NCI-H526 treated with DMSO at 0.1 percent for 48 hours (cell line): ENCODE results near the gene TRHDE.

Experiments used
- DNase-seq: peaks from one replicate; lab custom pipeline; 2025; lab: John Stamatoyannopoulos, UW

Gene TRHDE

DNA sequence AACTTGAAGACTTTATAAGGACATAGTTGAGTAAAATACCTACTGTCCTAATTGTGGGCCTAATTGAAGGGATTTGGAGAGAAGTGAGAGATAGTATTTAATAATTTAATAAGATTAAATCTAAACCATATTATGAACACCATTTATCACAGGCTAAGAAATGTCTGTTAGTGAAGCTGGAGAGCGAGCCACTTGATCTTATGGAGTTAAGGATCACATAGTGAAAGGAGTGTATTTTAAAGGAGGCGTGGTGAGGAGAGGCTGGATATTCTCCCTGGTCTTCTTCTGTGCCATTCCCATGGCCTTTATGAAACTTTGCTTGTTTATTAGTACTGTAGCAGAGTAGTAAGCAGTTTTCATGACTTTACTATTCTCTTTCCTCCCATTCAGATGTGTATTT, 172.4 kb downstream of the TRHDE start:
- DNase-seq = no peak

DNA sequence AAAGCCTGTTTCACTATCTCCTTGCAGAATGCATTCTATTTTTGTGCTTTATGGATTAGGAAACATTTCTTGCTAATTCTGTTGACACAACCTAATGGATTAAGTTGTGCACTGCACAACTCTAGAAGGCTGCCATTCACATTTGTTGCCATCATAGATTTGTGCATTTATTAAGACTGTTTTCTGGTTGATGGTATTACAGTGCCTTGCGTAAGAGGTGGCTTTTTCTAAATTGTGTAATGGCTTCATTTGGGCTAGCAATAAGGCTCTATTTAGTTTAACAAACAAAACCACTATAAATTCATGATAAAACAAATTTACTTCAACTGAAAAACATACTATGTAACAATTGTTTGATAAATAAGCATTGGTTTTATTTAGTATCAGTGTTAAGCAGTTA, 175.9 kb downstream of the TRHDE start:
- DNase-seq = no peak

DNA sequence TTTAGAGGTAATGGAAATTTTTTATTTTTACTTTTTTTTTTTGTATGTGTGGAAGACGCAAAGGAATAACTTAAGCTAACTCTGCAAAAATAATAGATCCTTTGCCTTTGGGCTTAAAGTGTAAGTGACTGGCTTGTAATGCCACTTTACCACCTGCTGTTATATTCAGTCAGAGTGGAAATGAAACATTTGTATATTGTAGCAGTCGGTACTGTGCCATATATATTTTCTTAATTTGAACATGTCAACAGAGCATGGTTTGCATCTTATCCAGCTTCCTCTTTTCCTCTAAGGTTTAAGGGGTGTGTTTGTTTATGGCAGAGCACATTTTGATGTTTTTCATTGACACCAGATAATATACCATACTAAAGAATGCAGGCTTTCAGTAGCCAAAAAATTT, 176.6 kb downstream of the TRHDE start:
- DNase-seq = no peak

DNA sequence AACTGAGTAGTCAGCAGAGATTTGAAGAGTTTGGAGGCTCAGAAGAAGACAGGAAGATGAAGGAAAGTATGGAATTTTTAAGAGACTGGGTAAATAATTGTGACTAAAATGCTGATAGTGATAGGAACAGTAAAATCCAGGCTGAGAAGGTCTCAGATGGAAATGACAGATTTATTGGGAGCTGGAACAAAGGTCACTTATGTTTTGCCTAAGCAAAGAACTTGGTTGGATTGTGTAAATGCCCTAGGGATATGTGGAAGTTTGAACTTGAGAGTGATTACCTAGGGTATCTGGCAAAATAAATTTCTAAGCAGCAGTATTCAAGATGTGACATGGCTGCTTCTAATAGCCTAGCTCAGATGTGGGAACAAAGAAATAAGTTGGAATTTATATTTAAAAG, 180.9 kb downstream of the TRHDE start:
- no peak for DNase-seq

DNA sequence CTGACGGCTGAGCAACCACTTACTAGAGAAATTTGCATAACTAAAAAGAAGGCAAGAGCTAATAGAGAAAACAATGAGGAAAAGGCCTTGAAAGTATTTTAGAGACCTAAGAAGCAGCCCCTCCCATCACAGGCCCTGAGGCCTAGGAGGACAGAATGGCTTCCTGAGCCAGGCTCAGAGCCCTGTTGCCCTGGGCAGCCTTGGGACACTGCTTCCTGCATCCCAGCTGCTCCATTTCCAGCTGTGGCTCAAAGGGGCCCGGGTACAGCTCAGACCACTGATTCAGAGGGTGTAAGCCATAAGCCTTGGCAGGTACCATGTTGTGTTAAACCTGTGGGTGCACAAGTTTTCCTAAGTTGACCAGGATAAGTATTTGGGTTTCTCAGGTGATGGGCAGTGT, 181.4 kb downstream of the TRHDE start:
- no peak for DNase-seq

DNA sequence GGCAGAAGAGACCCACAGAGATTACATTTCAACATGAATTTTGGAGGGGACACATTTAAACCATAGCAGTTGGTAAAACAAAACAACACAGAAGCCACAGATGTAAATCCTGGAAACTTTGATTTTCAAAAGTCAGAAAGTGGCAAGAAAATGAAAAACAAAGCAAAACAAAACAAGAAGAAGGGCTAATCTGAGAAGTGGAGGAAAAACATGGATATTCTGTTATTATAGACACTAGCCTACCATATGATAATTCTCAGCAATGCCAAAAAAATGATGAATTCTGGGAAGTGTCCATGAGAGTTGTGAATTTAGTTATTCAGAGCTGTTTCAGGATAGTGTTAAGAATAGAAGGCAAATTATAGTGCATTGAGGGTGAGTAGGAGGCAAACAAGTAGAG, 192.3 kb downstream of the TRHDE start:
- no peak for DNase-seq

DNA sequence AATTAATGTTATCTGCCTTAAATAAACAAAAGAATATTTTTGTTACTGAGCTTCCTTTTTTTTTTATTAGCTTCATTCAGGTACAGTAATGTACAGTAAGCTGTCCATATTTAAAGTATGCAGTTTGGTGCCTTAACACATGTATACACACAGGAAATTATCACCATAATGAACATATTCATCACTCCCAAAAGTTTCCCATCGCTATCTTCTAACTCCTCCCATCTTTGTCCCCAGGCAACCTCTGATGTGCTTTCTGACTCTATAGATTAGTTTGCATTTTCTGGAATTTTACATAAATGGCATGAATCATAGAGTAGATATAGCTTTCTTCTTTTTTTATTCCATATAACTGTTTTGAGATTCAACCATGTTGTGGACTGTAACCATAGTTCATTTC, 193.0 kb downstream of the TRHDE start:
- DNase-seq = no peak

DNA sequence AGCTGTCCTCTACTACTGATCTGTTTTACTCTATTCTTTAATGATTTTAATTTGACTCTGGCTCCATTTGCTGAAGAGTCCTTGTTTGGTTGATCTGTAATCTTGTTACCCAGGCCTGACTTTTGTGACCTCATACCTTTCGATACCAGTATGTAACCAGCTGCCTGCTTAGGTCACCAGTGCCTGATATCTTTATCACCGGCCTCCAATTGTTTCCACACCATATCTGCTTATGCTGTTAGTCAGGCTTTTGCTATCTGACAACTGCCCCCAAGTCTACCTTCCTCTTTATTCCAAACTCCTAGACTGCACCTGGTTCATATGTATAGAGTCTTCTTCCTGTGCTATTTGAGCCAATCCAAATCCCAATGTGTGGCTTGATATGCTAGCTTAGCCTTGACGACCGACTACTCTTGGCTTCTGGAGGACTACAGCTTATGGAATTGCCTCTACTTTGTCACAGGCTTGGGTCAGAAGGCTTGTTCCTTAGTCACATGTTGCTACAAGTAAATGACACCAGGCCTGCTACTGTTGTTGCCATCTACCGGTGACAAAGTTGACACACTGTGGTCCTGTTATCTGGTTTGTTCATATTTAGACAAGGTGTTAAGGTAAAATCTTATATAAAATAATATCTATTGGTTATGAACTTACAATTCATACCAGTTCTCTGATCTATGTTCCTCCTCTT, 193.9 kb downstream of the TRHDE start:
- no peak for DNase-seq

DNA sequence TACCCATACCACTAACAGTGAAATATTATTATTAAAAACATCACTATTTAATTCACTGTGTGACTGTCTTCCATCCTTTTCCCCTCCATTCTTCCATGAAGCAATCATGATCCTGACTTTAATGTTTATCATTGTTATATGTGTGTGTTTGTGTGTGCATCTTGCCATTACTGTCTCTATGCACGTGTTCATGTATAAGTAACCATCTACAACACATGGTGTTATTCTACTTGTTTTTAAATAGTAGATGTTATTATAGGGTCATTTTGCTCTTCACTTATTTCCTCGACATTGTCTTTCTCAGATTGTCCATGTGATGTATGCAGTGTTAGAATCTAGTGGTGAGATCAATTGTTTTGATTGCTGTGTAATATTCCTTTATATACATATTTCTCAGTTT, 195.8 kb downstream of the TRHDE start:
- DNase-seq = no peak

DNA sequence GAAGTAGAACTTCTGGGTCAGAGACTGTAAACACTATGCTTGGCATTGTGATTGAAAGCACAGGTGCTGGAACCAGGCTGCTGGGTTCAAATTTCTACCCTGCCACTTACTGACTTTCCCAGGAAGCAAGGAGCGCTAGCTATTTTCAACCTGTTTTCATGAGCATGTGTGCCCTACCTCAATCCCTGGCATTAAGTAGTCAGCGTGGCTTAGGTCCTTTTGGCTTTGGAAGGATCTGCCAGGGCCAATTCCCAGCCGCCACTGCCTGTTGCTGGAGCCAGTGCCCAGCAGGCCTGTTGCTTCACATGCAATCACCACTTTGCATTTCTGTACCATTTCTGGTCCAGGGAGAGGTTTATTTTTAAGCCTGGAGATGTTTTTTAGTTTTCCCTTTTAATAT, 196.3 kb downstream of the TRHDE start:
- DNase-seq = no peak

DNA sequence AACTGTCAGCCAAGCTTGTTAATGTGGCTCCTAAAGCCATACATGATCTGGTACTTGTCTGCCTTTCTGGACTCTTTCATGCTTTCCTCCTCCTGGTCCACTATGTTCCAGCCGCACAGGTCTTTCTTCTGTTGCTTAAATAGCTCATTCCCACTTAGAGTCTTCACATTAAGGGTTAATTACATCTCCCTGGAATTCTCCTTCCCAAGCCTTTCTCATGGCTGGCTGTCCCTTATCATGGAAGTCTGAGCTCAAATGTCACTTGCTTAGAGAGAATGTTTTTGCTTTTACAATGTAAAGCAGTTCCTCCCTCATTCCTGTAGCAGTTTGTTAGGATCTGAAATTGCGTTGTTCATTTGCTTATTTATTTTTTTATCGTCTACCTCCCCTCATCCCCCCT, 199.6 kb downstream of the TRHDE start:
- no peak for DNase-seq

DNA sequence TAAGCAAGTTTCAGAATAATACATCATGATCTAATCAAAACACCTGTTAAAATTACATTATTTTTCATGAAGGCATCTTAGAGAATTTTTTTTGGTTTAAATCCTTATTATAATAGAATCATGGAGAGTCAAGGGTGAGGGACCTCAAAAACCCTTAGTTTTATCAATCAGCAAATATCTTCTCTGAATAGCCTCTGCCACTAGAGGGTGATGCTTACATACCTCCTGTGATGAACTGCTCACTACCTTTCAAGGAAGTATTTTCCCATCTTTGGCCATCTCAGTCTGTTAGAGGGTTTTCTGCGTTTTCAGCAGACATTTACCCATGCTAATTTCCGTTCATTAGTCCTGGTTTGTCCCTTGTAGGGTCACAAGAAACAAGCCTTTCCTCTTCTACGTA, 200.2 kb downstream of the TRHDE start:
- DNase-seq = no peak

DNA sequence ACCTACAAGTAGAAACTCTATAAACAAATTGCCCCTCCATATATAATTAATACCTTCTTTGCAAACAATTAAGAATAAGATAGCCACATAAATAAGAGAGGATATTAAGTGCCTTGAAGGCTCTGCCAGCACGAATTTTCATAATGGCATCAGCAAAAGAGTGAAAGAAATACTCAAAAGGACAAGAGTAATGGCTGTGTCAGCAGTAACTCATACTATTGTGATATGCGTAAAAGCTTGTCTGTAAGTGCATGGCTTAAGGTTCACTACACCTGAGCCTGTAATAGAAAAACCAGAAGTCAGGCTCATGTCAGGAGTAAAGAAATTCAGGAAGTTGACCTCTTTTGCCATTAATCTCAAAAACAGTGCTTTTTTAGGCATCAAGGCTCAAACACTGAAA, 204.1 kb downstream of the TRHDE start:
- no peak for DNase-seq

DNA sequence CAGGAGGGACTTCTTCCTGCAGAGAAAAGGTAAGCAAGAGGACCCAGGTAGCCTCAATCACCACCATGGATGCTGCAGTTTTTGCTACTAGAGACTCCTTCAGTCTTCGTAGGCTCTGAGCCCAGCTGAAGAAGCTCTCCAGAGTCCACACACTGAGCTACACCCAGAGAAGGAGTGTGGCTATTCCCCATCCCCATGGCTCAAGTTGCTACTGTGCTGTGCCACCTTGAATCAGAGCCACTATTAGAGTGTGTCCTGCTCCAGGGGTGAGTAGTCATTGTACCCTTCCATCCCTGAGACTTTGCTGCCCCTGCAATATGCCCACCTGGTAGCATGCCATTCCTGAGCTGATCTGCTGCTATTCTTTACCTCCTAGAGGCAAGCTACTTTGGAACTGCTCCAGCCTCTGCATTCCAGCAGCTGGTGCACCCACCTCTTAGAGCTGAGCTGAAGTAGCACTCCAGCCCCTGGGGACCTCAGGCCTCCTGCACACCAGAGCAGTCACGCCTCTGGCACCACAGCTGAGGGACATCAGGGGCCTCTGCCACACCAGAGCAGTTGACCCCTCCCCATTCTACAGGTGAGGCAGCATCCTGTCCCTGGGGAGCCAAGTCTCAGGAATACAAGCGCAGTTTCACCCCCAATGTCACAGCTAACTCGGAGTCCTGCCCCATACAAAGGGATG, 213.0 kb downstream of the TRHDE start:
- DNase-seq = no peak

DNA sequence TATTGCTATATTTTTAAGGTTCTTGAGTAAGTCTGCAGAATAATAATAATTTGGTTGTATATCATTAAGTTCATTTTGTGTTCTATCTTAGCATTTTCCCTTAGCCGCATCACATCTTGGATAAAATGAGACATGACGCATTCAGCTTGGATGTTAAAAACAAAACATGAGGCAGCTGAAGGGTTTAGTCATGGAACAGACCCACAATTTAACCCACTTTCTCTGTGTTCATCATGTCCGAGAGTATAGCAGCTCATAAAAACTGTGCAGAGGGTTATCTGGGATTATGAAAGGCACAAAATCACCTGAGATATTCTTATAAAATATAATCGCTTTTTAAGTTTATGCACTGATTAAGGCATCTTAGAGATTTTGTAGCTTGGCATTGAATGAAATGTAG, 219.3 kb downstream of the TRHDE start:
- no peak for DNase-seq

DNA sequence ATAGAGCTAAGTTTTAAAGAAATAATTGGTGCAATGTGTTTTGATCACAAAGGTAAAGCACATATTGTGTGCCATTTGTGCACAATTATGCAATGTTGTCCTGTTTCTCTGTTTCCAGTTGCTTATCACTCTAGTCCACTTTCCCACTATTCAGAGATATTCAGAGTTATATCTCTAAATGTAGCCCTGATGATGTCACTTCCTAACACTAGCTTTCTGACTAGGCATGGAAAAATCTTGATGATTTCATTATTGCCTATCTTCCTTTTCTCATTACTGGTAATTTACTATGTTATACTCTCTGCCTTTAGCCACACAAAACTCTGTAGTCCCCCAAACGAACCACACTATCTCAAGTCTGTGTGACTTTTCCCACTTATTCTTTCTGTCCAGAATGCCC, 221.2 kb downstream of the TRHDE start:
- no peak for DNase-seq

DNA sequence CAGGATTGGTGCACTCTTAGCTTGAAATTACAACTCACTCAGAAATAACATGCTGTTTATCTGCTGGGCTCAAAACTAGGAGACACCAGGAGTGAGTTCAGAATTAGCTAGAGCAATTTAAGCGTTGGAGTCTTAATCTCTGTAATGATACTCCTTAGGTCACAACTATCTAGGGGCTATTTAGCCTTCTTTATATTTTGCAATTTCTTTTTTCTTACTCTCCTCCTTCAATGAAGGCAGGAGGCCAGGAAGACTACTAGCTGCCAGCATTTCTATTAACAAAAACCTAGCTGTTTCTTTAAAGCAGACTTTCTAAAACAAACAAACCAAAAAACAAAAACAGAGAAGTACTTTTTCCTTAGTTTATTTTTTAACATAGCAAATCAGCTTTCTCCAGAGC, 226.2 kb downstream of the TRHDE start:
- DNase-seq = no peak

DNA sequence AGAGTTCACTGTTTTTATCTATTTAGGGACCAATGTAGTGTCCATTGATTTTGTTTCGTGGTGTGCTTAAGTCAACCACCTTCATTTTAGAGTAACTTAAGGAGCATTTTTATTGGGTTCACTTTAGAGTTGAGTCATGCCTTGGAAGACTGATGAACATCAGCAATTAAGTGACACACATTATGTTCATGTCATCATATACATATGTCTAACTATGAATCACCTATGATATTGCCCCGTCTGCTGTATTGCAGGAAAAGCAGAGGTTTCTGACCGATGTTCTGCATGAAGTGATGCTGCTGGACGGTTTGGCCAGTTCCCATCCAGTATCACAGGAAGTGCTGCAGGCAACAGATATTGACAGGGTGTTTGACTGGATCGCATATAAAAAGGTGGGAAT, 227.1 kb downstream of the TRHDE start:
- DNase-seq = no peak

DNA sequence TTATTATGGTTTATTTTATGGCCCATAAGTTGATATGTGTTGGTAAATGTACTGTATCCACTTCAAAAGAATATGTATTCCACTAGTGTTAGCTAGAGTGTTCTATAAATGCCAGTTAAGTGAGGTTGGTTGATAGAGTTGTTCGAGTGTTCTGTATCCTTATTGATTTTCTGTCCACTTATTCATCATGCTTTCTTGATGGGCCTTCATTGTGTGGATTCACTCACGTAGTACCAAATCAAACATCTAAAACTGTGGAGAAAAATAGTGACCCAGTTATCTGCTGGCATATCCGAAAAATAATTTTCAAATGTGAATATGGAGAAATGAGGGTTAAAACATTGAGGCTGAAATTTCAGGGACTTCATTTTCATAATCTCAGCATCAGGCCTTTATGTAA, 230.4 kb downstream of the TRHDE start:
- DNase-seq = no peak

DNA sequence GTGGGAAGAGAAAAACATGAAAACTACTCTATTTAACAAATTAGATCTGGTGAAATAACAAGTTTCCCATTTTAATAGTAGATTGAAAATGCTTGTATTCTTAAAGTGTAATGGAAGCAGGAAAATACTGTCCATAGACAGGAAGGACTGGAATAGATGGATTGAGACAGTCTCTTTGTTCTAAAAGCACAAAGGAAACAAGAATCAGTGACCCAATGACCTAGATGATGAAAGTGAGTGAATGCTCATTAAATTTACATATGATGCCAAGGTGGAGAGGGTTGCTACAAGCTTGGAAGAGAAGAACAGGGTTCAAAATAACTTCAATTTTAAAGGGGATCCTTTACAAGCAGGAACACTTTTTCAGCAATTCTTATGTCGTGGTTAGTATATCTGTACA, 233.1 kb downstream of the TRHDE start:
- no peak for DNase-seq

DNA sequence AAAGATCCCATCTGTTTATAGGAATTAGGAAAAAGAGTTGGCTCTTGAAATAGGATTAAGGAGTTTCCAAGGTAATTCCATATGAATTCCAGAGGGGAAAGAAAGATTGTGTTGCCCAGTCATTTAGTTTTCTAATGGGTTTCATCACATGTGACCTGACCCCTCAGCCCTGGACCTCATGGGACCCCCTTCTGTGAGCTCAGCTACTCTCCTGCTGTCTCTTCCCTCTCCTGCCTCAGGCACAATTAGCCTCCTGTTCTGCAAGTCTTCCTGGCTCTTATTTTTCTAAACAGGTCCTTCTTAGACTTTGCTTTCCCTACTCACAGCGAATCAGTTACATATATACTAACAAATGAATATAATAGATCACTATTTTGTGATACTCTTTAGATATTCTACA, 237.7 kb downstream of the TRHDE start:
- DNase-seq = no peak

DNA sequence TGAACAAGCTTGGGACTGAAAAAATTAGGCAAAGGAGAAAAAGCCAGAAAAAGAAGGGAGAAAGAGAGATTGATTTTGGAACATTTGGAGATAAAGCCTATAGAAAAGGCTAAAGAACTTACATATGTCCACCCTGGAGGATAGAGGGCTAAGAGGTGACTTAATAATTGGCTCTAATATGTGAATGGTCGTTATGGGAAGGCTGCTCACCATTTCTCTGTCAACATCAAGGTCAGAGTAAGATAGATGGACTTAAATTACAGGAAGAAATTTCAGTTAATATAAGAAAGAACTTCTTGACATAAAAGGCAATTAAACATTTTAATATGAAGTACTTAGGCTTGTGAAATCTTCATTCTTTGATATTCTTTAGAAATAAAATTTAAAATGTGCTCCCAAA, 238.6 kb downstream of the TRHDE start:
- DNase-seq = no peak

DNA sequence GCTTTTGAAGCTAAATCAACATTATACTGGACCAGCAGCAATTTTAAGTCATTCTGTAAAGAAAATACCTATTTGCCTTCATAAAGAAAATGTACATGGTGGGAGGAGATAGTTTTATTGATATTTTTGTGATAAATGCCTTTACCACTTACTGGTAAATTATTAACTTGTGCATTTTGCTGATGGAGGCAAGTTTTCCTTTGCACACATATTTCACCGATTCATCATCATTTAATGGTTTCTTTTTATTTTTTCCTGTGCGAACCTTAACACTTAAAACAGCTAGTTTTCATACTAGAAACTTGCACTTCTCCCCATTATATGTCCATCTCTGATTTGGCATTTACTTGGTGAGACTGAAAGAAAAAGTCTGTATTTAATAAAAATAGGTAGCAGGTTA, 239.3 kb downstream of the TRHDE start:
- no peak for DNase-seq

DNA sequence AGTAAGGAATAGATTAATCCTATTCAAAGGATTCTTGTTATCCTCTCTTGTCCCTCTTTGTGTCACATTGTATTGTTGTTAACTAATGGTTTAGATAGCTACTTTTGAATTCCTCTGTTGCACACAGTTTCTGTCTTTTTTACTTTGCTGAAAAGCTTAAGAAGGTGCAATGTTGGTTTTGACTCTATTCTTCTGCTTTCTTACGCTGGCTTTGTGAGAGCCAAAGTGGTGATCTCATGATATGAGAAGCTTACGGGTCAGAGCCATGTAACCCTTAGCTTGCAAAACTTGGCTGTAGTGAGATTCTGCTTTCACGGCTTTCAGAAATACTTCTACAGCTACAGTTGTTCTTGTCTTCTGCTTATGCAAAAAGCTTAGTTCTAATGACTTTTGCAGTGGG, 239.7 kb downstream of the TRHDE start:
- no peak for DNase-seq
